Suprapubic skin (tissue), 4 donors: ENCODE data around the gene ZNF534. TPM values are rescaled to one million over a fixed set of nuclear protein-coding genes. Genes with fewer than 3 reads are reported as not detected.
"Not testable (repeated sequence)": the region's sequence is repeated elsewhere in the genome, so short reads cannot be mapped to it uniquely, and the experiment has no call there.

Source experiments
- DNase-seq, 2 donors: peaks; one replicate each; pipeline ENCODE4 v3.0.0-alpha.2; 2019; ENCODE audit warnings: low spot score in 2 of 2
- H3K27ac ChIP-seq: fragments of 200-600 bp; sonication (generic); one replicate; pipeline ENCODE4 v1.5.1; 2019
- H3K27me3 ChIP-seq: fragments of 200-600 bp; sonication (generic); one replicate; pipeline ENCODE4 v1.5.1; 2019
- H3K36me3 ChIP-seq: fragments of 200-600 bp; sonication (generic); one replicate; pipeline ENCODE4 v1.5.1; 2019
- H3K4me1 ChIP-seq: fragments of 200-600 bp; sonication (generic); one replicate; pipeline ENCODE4 v1.5.1; 2019
- H3K4me3 ChIP-seq: fragments of 200-600 bp; sonication (generic); one replicate; pipeline ENCODE4 v1.5.1; 2019; ENCODE audit warnings: mild to moderate bottlenecking
- H3K9me3 ChIP-seq: fragments of 200-600 bp; sonication (generic); one replicate; pipeline ENCODE4 v1.5.1; 2019
- CTCF ChIP-seq, 2 donors: fragments of 200-600 bp in 1 of 2; fragments of 450-650 bp in 1 of 2; sonication (generic) in 1 of 2; IDR thresholded peaks; one replicate each; pipeline ENCODE4 v1.5.1; 2016 to 2019; ENCODE audit warnings: antibody characterized with exemption in 2 of 2, mild to moderate bottlenecking in 1 of 2, moderate library complexity in 1 of 2
- EP300 ChIP-seq: sonication (generic); formaldehyde crosslinking; IDR thresholded peaks from one replicate; pipeline ENCODE4 v1.6.1; 2017; ENCODE audit warnings: antibody characterized with exemption
- POLR2A ChIP-seq, 2 donors: fragments of 450-650 bp; IDR thresholded peaks; one replicate each; pipeline ENCODE4 v1.6.1; 2017; ENCODE audit warnings: antibody characterized with exemption in 2 of 2, mild to moderate bottlenecking in 2 of 2, moderate library complexity in 2 of 2
- POLR2AphosphoS5 ChIP-seq, 3 donors: sonication (generic); formaldehyde crosslinking; IDR thresholded peaks; one replicate each; pipeline ENCODE4 v1.6.1; 2017; ENCODE audit warnings: antibody characterized with exemption in 3 of 3
- WGBS: methylation state at CpG from one replicate; pipeline ENCODE4 v1.1.5; 2018; 5-methylcytosine and 5-hydroxymethylcytosine counted together
- total RNA-seq, 4 donors: library from RNA; depleted of rRNA; stranded (reverse); fragments of >200 nt; gene quantifications; one replicate each; pipeline ENCODE4 v1.1.0, GENCODE V29; 2016

The ZNF534 gene
- total RNA-seq, 4 donors from 2014 or later: 0.30 TPM; not detected in 3

GRCh38 chr19:52473655-52474350 lies 44.9 kb downstream of the ZNF534 start:
- Histone ChIP-seq H3K4me3 (no peak overlapping the region), H3K36me3 (no peaks in the 10 kb centered on the region), H3K4me1 (no peaks in the 10 kb centered on the region), H3K27me3 (no peaks in the 10 kb centered on the region), H3K9me3 (peaks cover 70% of the 10 kb centered on the region), H3K27ac (no peak overlapping the region)
- WGBS: 92% methylated on average over 3 of the region's 3 CpGs
- DNase-seq: no peak
- TF ChIP-seq CTCF (IDR thresholded peaks at IDR 0.05) (no peak), EP300 (no peak), POLR2AphosphoS5 (IDR thresholded peaks at IDR 0.05) (no peak), POLR2A (IDR thresholded peaks at IDR 0.05) (no peak)

GRCh38 chr19:52474351-52475127 lies 45.6 kb downstream of the ZNF534 start:
- H3K4me3 ChIP-seq: no peak overlapping the region
- 93% methylated on average over 7 of the region's 7 CpGs for WGBS
- no peaks in the 10 kb centered on the region for H3K4me1 ChIP-seq
- H3K36me3 ChIP-seq: no peaks in the 10 kb centered on the region
- H3K27ac ChIP-seq: no peak overlapping the region
- H3K9me3 ChIP-seq: peaks cover 63% of the 10 kb centered on the region
- H3K27me3 ChIP-seq: no peaks in the 10 kb centered on the region
- no peak for TF ChIP-seq POLR2A (IDR thresholded peaks at IDR 0.05)
- TF ChIP-seq POLR2AphosphoS5 (IDR thresholded peaks at IDR 0.05): no peak
- TF ChIP-seq EP300: no peak
- TF ChIP-seq CTCF (IDR thresholded peaks at IDR 0.05): no peak
- DNase-seq: no peak

GRCh38 chr19:52484111-52484743 lies 55.3 kb downstream of the ZNF534 start:
- not testable (repeated sequence) for H3K36me3 ChIP-seq, H3K4me1 ChIP-seq, H3K27me3 ChIP-seq, H3K27ac ChIP-seq, H3K4me3 ChIP-seq, DNase-seq
- peaks cover 48% of the 10 kb centered on the region for H3K9me3 ChIP-seq
- 54% methylated on average over 6 of the region's 7 CpGs for WGBS

GRCh38 chr19:52485064-52485463 lies 56.1 kb downstream of the ZNF534 start:
- H3K27ac ChIP-seq, H3K4me1 ChIP-seq, H3K27me3 ChIP-seq, DNase-seq, H3K4me3 ChIP-seq, H3K36me3 ChIP-seq: not testable (repeated sequence)
- 35% methylated on average over 7 of the region's 7 CpGs for WGBS
- H3K9me3 ChIP-seq: peaks cover 52% of the 10 kb centered on the region

- not testable (repeated sequence) for DNase-seq
- 16% methylated on average over 8 of the region's 8 CpGs for WGBS
These were observed 56.8 kb downstream of the ZNF534 start for GRCh38 chr19:52485561-52486240.

GRCh38 chr19:52492201-52492993 lies 63.4 kb downstream of the ZNF534 start:
- Histone ChIP-seq H3K9me3 (peaks cover 28% of the 10 kb centered on the region), H3K27me3 (no peaks in the 10 kb centered on the region), H3K36me3 (no peaks in the 10 kb centered on the region), H3K4me3 (no peak overlapping the region), H3K4me1 (no peaks in the 10 kb centered on the region), H3K27ac (no peak overlapping the region)
- WGBS: 32% methylated on average over 17 of the region's 37 CpGs
- no peak for DNase-seq
- TF ChIP-seq POLR2A (IDR thresholded peaks at IDR 0.05) (no peak), POLR2AphosphoS5 (IDR thresholded peaks at IDR 0.05) (no peak), EP300 (no peak), CTCF (IDR thresholded peaks at IDR 0.05) (no peak)

More at GRCh38 chr19:52485561-52486240, 56.8 kb downstream of the ZNF534 start:
- not testable (repeated sequence) for H3K27me3 ChIP-seq, H3K36me3 ChIP-seq, H3K4me3 ChIP-seq, H3K4me1 ChIP-seq, H3K27ac ChIP-seq
- peaks cover 46% of the 10 kb centered on the region for H3K9me3 ChIP-seq
